ENCODE measurements around the gene OR5L2.
"Not testable (repeated sequence)": the region's sequence is repeated elsewhere in the genome, so short reads cannot be mapped to it uniquely, and the experiment has no call there.

The OR5L2 gene

DNA sequence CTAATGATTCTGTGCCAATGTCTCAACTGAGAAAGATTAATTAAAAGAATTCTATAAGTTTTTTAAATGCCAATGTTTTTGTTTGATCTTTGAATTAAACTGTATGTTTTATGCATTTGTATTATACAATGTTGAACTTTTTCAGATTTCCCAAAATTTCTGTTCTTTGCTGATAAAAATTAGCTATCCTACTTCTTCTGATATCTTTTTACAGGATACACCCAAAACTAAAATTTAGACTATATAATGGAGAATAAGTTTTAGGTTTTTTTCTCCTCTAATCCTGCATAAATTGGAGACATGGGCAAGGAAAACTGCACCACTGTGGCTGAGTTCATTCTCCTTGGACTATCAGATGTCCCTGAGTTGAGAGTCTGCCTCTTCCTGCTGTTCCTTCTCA, at the start of gene OR5L2:
Gene OR5L2 (plus strand): TSS at position 301 of the 400 bp plus-strand sequence. CDS start 0 bp downstream, at position 301.
- no peak for DNase-seq (ENCODE audit: low spot score)

DNA sequence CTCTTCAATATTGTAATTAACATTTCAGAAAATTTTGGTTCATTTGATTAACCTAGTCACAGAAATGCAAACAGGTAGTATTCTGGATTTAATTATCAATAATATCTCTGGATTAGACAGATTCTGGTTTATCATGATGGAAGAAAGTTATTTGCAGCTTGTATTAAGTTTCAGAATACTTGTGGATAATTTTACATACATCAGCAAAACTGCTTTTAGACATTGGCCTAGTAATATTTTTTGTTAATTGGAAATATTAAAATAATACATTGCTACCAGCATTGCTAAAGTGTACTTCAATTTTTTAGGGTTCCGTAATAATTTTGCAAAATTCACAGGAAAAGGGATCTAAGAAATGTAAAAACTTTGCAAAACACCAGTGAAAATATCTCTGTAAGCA, 35.4 kb upstream of the OR5L2 start:
- DNase-seq (ENCODE audit: low spot score), result no peak

DNA sequence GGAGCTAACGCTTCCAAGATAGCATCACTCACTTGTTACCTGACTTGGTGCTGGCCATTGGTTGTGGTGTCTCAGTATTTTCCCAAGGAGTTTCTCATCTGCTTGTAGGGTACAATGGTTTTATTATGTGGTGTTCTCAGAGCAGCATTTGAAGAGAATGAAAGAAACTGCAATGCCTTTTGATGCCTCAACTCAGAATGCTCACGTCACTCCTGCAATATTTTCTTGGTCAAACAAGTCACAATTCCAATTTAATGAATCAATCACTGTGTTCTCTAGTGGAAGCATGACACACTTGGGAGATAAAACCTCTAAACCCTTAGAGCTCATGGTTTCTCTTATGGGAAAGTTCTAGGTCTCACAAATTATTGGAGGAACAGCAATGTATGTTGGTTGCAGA, 33.7 kb upstream of the OR5L2 start:
- DNase-seq (ENCODE audit: low spot score), result no peak

DNA sequence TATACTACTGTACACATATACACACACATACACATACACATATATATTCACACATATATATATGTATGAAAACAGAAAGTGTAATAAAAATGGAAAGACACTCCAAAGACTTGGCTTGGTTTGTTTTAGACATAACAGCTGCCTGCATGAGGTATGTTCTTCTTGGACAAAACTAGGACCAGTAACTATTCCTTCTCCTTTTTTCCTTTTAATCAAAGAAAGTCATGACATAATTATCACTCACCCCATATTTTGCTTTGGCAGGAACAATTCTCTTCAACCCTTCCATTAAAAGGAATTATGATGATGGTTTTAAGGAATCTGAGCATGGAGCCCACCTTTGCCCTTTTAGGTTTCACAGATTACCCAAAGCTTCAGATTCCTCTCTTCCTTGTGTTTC, 31.8 kb upstream of the OR5L2 start, which contains the start of gene OR5D14:
Gene OR5D14 (plus strand): TSS at position 301 of the 400 bp plus-strand sequence. CDS start 0 bp downstream, at position 301.
- DNase-seq (ENCODE audit: low spot score), result no peak

DNA sequence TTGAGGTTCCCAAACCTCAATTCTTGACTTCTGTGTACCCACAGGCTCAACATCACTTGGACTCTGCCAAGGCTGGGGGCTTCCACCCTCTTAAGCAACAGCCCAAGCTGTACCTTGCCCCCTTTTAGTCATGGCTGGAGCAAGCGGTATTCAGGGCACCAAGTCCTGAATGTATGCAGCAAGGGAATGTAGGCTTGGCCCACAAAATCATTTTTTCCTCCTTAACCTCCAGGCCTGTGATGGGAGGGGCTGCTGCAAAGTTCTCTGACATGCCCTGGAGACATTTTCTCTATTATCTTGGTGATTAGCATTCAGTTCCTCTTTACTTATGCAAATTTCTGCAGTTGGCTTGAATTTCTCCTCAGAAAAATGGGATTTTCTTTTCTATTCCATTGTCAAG, 20.8 kb upstream of the OR5L2 start:
- no peak for DNase-seq (ENCODE audit: low spot score)

DNA sequence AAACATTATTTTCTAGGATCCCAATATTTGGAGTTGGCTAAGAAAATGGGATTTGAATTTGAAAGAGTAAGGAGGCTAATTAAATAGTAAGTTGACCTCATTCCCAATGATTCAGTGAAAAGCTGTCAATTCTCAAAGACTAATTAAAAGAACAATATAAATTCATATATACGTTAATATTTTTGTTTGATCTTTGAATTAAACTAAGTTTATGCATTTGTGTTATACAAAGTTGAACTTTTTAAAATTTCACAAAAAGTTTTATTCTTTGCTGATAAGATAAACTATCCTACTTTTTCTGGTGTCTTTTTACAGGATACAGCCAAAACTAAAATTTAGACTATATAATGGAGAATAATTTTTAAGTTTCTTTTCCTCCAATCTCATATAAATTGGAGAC, 16.0 kb upstream of the OR5L2 start, which contains the start of gene OR5L1:
Gene OR5L1 (plus strand): TSS at position 301 of the 400 bp plus-strand sequence. CDS start 100 bp downstream, outside the sequence.
- no peak for DNase-seq (ENCODE audit: low spot score)

DNA sequence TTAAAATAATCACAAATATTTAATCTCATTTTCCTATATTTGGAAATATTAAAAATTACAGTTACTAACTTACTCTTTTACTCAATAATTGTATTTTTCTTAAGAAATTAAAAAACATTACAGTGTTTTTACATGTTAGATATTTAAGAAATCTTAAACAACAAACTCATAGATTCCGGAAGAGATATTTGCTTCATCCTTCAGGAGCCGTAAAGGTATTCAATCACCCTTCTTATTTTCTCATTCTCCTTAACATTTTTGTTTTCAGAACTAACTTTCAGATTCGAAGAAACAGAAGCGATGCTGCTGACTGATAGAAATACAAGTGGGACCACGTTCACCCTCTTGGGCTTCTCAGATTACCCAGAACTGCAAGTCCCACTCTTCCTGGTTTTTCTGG, 7.7 kb upstream of the OR5L2 start, which contains the start of gene OR5D18:
Gene OR5D18 (plus strand): TSS at position 301 of the 400 bp plus-strand sequence. CDS start 0 bp downstream, at position 301.
- no peak for DNase-seq (ENCODE audit: low spot score)

DNA sequence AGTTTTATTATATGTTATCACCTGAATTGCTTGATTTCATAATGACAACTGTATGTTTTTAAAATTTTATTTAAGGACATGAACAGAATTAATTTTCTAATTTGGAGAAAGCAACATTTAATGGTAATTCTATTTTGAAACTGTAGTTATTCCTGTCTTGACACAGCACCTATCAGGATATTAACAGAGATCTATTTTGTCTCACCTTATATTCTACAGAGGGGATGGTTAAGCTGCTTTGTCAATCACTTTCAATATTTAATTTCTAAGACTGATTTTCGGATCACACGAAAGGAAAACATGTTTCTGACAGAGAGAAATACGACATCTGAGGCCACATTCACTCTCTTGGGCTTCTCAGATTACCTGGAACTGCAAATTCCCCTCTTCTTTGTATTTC, 11.4 kb downstream of the OR5L2 start, which contains the start of gene OR5D16:
Gene OR5D16 (plus strand): TSS at position 301 of the 400 bp plus-strand sequence. CDS start 0 bp downstream, at position 301.
- DNase-seq (ENCODE audit: low spot score), result no peak

DNA sequence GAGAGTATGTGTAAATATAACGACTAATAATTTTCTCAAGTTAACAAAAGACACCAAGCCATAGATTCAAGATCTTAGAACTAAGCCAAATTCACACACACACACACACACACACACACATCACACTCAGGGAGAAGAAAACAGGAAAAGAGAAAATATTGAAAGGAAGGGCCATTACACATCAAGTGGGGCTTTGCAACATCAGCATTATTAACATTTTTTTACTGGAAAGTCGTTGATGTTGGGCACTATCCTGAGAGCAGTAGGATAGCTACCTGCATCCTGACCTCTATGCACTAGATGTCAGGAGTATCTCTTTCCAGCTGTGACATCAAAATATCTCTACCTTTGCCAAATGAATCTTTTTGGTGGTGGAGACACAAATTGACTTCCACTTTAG, 20.4 kb downstream of the OR5L2 start:
- DNase-seq (ENCODE audit: low spot score), result no peak

DNA sequence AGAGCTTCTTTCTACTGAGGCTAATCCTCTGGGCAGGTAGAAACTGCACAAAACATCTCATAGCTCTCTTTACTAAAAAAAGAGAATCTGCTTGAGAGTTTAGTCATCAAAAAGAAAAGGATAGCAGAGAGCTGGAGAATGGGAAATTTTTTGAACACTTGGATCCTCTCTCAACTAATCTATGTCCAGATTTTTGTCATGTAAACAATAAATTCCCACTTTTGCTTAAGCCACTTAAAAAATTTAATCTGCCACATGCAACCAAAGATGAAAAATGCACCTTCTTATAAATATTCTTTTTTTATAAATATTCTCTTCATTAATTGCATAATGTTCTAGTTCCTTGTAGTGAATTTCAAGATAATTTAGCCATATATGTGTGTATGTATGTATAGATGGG, 22.0 kb downstream of the OR5L2 start:
- DNase-seq (ENCODE audit: low spot score), result no peak

DNA sequence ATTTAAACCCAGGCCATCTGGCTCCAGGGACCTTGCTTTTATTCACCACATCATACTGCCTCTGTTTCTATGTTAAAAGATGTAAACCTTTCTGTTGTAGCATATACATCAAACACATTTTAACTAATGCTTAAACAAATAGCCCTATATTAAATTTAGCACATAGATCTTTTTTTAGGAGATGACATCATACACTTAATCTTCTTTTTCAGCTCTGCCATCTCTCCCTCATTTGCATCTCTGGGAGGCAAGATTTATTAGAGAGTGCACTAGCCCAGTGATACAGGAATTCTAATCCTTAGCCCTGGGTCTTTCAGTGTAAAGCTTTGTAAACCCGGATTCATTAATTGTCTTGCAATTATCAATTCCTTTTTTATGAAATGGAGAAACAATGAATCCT, 25.1 kb downstream of the OR5L2 start:
- no peak for DNase-seq (ENCODE audit: low spot score)

DNA sequence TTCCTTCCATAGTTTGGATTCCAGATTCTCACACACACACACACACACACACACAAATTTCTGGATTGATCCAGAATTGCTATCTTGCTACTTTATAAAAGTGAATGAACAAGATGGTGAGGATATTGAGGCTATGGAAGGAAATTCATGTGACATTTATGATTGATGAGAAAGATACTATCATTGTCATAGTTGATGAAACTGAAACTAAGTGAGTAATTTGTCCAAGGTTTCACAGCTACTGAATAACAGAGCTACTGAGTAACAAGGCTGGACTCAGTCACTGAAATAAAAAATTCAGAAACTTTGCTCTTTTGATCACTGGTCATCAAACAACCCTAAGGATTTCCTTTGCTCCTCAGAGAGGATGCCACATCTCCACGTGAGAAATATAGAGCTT, 27.7 kb downstream of the OR5L2 start:
- no peak for DNase-seq (ENCODE audit: low spot score)

DNA sequence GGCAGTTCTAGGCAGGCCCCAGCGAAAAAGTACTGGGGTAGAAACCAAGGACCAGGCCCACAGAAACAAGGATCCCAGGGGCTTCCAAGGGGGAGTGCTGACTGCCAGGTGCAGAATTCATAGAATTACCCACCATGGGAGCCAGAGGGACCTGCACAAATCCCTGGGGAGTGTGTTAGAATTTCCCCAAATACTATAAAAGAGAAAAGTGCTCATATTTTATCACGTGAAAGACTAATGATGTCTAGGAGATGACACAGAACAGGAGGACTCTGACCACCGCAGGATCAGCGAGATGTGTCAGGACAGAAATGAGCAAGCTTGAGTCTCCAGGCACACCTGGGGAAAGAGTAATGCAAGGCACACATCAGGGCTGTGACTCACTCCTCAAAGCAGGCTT, 40.3 kb downstream of the OR5L2 start:
- DNase-seq (ENCODE audit: low spot score), result not testable (repeated sequence)

DNA sequence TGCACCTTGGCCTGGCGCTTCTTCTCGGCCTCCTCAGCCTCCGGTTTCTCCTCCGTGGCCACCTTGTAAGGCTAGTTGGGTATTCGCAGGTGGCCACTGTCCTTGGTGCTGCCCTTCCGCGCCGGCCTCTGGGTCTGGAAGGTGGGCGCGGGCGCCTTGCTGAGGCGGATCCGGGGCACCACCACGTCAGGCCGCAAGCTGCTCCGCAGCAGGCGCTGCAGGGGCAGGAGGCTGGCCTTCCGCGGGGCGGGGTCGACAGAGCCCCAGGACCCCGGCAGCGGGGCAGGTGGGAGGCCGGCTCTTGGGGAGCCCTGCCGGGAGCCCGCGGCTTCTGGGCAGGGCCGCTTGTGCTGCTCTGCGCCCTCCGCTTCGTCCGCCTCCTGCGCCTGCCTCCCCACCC, 45.7 kb downstream of the OR5L2 start:
- not testable (repeated sequence) for DNase-seq (ENCODE audit: low spot score)

DNA sequence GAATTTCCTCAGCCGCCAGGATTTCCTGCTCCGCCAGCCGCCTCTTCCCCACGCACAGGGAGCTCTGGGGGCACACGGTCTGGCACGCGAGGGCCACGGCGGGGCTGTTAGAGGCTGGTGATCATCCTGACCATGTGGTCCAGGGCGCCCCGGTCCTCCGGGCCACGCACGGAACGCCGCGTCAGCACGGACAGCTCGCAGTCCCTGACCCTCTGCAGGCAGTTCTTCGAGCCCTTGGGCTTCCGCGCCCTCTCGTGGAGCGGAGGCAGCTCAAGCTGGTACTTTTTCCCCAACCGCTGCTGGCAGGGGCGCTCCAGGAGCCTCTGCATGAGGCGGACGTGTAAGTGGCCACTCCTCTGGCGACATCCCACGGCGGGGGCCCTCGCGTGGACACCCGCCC, 46.1 kb downstream of the OR5L2 start:
- DNase-seq (ENCODE audit: low spot score), result not testable (repeated sequence)
